NCI-H226 (cell line): ENCODE measurements around the gene SRPX.

Experiments used
- DNase-seq: peaks from one replicate; pipeline ENCODE4 v3.0.0-alpha.2; 2015

Gene SRPX, protein sequence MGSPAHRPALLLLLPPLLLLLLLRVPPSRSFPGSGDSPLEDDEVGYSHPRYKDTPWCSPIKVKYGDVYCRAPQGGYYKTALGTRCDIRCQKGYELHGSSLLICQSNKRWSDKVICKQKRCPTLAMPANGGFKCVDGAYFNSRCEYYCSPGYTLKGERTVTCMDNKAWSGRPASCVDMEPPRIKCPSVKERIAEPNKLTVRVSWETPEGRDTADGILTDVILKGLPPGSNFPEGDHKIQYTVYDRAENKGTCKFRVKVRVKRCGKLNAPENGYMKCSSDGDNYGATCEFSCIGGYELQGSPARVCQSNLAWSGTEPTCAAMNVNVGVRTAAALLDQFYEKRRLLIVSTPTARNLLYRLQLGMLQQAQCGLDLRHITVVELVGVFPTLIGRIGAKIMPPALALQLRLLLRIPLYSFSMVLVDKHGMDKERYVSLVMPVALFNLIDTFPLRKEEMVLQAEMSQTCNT

DNA sequence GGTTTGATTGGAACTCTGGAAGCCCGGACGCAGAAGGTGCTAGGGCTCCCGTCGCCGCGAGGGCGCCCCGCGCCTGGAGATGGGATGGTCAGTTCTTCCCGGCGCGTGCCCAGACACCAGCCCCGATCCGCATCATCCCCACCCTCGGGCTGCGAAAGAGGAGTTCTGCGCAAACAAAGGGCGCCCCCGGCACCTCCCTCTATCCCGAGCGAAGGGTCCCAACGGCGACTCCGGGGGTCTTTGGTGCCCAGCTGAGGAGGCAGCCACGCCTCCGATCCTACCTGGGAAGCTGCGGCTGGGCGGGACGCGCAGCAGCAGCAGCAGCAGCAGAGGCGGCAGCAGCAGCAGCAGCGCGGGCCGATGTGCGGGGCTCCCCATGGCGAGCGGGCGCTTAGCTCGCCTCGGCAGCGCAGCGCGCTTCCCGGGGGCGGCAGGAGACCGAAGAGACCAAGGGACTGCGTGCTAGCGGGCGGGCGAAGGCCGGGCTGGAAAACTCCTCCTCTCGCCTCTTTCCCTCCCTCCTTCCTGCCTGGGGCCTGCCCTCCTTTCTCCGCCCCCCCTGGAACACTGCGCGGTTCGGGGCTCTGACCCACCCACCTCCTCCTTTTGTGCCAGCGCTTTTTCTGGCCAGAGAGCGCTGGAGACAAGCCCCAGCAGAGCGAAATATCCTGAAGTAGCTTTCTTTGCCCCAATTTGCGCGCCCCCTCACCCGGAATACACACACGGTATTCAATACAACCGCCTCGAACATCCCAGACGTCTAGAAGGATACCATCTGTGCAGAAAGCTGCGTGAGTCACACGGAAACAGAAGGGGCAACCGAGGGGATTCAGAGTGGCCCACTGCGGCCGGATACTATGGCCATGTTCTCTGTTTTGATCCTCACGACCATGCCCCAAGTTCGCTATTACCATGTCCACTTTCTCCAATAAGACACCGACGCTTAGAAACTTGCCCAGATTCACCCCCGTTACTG, at the start of gene SRPX:
Gene SRPX (minus strand): TSS at position 457 of the 976 bp plus-strand sequence. CDS start 79 bp downstream, at position 378.
- no peak for DNase-seq

DNA sequence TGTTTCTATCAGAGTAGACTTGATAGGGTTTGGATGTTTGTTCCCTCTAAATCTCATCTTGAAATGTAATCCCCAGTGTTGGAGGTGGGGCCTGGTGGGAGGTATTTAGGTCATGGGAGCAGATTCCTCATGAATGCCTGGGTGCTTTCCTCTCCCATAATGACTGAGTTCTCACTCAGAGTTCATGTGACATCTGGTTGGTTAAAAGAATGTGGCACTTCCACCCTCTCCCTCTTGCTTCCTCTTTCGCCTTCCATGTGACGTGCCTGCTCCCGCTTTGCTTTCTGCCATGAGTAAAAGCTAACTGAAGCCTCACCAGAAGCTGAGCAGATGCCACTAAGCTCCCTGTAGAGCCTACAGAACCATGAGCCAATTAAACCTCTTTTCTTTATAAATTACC, 47.3 kb upstream of the SRPX start:
- no peak for DNase-seq

DNA sequence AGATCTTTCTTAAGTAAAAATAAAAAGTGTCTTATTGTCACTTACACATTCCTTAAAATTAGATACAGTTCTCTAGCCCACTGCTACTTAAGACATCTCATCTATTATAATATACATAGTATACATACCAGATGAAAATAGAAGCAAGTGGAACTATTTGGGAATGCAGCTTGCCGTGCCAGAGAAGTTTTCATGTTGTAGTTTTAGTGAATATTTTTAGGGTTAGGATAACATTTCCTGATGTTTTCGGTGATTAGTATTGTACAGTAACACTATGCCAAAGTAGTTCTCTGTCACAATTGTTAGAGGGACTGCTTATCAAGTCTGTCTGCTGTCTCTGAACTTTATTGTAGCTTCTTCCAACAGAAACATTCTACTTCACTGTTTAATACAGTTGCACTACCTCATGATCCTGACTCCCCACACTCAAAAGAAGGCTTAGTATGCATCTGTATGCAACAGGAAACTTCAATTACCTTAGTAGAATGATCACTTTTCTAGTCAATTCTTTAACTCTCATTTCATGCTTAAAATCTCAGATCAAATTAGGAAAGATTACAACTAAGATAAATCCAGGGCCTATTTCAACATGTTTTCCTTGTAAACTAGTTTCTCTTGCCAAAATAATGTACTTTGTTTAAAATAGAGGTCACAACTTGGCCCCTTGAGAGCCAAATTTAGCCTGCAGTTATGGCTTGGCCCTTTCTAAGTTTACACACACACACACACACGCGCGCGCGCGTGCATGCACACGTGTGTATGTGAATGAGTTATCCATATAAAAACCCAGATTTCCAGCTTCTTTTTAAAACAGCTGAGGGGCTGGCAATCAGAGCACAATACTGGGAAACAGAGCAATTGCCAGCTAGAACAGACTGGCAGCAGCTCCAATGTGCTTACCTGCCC, 42.3 kb upstream of the SRPX start:
- DNase-seq: no peak

DNA sequence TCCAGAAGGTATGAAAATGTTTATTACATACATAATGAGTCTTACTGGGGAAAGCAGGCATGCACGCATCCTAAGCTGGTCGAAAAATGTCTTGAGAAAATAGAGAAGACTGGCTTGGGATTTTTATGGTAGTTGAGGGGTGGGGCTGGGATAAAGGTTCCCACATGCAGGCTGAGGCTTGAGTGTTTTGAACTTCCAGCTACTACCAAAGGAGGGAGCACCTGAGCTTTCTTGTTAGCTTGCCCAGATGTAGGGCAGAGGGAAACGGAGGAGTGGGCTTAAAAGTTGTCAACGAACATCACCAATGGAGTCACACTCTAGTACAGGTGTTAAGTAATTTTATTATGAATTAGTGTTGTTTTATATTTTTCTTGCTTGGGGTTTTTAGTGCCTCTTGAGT, 39.6 kb upstream of the SRPX start:
- DNase-seq: no peak

DNA sequence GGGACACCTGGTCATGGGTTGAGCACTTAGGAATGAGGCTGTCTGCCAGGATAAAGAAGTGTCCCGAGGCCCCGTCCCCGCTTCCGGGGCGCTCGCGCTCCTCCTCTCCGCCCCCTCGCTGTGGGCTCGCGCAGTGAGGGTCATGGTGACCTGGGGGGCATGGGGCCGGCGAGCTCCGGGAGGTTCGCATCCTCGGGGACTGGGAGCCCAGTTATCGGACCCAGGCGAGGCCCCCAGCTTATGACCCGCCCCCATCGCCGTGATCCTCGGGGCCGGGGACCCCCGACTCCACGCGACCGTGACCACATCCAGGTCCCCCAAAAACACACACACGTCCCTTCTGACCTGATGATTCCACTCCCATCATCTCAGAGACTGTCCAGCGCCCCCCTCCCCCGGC, 35.3 kb upstream of the SRPX start:
- no peak for DNase-seq

DNA sequence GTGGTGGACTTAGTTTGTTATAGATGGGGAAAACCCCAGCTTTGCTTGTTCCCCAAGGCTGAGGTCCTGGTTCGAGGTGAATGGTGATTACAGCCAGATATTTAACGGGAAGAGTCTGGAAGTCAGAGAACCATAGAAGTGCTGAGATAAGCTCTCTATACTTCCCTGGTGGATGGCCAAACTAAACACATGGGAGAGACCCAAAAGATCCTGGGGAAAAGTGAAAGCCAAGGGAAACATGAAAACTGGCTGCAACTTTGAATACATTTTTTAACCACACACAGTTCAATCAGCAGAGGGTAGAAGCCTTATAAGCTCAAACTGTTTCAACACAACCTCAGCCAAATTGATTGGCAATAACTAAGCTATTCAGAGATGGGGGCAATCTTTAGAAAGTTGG, 29.3 kb upstream of the SRPX start:
- DNase-seq: no peak

DNA sequence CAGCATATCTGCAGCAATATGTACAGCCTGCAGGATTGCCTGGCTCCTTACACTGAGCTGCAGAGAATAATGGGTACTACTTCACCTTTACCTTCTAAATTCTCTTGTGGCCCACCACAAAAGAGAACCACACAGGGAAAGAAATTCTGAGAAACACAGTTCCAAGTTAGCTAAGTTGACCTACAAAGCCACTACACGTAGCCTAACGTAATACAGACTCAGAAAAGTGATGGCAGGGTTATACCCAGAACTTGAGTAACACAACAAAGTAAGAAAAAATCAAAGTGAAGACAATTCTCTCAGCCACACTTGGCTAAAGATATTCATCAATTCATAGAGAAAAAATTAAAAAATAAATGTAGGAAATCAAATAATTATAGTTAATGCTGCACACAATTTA, 26.4 kb upstream of the SRPX start:
- DNase-seq: no peak

DNA sequence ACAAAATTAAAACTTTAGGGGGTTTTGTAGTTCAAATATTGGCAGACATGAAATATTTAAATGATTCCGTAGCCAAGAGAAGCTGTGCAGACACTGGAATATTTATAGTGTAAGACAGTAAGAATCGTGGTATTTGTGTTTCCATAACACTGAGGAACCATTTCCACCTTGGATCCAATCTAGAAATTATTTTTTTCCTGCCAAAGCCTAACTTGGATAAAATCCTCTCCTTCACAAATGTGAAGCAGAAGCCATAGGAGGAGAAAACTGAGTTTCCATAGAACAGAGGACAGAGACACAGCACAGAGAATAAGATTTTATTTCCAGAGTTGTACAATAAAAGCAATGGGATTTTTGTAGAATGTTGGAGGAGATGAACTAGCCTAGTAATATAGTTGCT, 19.9 kb upstream of the SRPX start:
- no peak for DNase-seq

DNA sequence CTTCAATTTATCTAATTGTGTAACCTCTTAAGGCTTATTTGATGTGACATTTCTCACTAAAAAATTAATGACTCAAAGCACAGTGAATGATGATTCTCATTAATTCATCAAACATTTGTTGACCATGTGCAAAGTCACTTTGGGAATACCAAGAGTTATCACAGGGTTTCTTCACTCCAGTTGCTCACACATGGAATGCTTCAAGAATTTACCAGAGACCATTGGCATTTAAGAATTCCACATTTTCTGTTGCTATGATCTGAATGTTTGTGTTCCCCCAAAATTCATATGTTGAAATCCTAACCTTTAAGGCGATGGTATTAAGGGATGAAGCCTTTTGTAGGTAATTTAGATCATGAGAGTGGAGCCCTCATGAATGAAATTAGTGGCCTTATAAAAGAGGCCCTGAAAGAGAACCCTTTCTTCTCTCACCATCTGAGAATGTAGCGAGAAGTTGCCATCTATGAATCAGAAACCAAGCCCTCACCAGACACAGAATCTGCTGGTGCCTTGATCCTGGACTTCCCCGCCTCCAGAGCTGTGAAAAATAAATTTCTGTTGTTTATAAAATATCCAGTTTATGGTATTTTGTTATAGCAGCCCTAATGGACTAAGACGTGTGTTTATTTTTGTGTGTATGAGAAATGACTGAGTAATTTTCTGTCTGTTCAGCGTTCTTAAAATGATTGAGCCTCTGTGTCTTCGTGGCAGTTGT, 16.4 kb upstream of the SRPX start:
- DNase-seq: no peak

DNA sequence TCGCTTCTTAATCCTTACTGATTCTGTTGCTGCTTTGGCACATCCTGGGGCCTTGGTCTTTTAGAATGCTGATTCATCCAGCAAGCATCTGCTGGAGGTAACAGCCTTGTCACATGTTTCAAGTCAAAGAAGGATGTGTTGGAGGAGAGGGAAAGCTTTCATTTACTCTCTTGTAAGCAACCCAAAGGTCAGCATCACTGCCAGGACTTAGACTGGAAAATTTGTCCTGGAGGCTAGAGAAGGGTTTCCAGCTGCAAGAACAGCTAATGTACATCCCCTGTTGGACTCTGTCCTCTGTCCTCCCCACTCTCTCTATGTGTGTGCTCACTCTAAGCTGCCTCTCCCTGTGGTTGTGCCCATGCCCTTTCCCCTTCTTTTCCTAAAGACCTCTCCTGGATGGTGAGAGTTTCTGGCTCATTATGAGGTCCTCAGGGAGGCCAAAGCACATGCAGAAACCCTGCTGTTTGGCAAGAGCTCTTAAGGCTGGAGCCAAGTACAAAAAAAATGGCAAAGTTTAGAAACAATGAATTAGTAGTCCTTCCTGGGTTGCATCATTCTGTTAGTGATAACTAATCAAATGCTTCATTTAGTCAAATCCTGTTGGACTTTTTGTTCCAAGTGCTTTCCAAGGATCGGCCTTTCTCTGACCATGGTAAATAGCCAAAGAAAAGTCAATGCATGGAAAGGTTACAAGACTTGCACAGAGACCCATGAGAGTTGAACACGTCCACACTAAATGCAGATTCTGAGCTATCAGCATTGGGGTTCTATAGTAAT, 13.4 kb upstream of the SRPX start:
- peak; percentile 46 for DNase-seq

DNA sequence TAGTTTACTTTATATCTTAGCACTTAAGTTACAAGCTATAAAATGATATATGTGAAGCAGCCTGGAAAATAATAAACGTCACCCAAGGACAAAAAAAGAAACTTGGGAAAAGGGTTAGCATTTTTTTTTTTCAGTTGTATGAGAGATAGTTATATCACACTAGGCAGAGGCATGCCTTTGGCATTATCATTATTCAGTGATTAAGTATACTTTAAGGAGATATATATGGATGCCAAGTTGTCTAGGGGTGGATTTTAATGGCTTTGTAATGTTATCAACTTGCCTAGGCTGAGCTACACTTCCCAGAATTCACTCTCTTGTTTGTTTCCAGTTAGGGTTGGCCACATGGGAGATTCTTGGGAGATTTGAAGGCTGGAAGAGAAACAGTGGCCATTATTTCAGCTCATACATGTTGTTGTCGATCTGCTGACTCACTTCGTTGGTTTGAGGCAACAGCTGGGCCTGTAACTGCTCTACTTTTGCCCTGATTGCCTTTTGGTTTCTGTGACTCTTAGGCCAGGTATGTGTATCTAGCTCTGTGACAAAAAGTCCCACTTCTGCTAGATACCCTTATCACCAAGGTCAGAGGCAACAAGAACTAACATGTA, 11.5 kb upstream of the SRPX start:
- no peak for DNase-seq

DNA sequence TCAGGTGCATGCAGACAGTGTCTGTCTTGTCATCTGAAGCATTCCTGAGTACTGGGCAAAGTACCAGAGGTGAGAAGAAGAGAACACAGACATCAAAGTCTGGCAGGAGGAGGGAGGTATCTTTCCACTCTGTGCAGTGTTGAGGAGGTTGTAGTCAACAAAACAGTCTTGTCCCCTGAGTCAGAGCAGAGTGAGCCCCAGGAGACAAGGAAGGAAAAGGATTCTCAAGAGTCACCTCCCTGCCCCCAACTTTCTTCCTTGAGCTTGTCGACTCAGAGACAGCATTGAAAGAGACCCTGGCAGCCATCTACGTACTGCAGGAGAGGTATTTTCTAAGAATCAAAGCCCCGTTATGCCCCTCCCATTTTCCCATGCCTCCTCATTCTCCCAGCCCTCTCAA, 4.4 kb upstream of the SRPX start:
- DNase-seq: peak; percentile 1

DNA sequence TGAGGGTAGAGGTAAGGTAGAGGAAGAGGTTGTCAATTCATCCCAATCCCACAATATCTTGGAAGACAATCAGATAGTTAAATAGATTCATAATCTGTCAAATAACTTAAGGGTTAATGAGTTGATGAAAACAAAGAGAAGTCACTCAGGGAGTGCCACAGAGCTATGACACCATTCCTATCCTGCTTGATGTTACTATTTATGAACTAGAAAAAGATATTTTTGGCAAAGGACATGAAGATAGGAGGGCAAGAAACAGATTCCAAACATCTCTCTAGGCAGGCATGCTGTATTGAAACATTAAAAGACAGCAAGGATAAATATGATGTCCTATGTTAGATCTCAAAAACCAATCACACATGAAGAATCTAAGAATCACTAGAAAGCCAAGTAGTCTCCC, 3.5 kb upstream of the SRPX start:
- no peak for DNase-seq

DNA sequence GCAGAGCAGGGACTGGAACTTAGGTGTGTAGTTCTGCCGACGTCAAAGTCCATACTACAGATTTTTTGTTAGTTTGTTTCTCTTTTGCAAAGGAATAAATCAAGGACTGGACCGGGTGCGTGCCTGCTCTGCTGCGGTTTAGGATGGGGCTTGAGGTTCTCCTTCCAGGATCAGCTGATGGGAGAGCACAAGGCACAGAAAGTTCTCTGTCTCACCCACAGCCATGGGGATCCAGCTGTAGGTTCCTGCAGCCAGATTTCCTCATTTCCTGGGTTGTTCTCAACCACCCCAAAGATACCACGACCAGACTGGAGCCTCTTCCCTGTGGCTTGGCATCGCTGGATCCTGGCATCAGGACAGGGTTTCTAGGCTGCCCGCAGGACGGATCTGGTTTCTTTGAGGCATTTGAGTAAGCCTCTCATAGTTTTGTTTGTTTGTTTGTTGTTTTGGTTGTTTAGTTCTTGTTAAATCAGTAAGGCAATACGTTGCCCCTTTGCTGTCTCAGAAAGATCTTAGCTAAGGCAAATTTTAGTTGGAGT, 789 bp upstream of the SRPX start:
- no peak for DNase-seq

DNA sequence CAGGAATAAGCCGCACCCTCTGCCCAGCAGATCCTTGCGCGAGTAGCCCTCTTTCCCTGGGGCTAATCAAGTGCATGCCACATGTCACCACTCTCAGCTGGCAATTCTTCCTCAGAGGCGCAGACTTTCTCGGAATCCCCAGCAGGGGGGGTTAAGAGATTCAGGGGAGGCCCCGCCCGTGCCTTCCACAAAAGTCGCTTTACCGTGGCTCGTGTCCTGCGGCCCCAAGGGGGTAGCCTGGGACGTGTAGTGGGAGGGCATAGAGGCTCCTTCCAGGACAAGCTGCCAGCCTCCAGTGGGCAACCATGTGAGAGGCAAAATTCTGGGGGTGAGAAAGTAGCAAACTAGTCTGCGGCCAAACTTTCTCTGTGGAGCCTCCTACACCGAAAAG, 652 bp downstream of the SRPX start:
- no peak for DNase-seq

DNA sequence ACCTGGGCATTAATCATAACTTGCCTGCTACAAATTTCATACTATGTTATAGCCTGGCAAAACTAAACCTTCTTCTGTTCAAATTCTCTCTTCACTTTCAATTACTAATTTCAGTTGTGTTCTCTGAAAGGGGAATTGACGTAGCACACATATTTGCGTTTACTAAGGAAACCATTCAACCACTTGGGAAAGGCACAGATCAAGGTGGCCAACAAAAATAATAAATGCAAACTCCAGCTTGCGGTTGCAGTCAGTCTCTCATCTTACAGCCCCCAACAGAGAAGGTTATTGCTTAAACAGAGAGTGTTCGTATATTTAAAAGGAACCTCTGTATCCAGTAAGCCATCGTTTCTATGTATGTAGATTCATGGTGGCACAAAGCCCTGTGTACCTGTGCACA, 4.0 kb downstream of the SRPX start:
- DNase-seq: no peak

DNA sequence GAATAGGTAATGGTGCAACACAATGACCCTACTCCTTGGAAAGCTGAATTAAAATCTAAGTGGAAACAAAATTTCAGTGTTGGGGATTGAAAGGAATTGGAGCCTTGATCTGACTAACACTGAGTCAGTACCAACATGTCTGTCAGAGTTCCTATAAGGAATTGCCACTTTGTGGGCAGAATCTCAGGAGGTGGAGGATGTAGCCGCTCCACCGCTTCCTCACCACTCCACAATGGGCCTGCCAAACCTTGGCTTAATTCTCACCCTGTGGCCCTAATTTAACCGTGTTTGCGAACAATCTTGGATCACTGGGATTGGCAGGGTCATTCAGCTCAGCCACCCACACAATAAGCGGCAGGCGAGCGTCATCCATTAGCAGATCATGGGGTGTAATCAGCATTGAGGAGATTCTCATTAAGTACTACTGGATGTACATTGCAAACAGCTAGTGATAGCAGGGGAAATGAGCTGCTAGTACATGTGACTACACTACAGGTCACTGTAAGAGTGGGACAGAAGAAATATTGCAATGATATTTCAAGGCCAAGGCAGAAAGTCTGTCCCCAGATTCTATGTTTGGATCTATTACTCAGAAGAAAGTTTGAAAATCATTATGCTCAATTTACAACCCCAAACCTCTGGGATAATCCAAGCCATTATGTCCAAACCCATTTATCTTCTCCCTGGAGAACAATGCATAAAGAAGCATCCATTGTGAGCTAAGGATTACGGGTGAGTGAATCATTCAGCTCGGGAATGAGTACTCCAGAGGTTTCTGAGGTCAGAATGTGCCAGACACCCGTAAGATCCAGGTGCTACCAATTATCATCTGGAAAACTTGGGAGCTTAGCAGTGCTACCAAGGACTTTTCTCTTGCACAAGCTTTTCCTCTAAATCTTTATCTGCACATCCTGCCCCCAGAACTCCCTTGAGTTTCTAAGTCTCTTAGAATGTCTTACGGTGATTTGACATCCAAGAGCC, 5.8 kb downstream of the SRPX start:
- no peak for DNase-seq

DNA sequence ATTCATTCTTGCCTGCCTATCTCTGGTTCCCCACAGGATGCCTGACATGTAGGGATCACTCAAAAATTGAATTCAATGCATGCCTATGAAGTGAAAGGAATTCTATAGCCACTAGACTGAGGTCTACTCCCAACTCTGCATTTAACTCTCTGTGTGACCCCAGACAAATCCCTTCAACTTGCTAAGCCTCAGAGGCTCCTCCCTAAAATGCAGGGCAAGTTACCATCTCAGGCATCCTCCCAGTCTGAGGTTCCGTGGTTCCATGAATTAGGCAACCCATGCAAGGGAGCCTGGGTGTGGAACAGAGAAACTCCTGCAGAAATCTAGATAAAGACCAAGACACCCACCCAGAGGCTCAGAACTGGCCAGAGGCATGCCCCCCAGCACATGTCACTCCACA, 6.6 kb downstream of the SRPX start:
- no peak for DNase-seq
